ENCODE data around the gene PEX14.

DNA sequence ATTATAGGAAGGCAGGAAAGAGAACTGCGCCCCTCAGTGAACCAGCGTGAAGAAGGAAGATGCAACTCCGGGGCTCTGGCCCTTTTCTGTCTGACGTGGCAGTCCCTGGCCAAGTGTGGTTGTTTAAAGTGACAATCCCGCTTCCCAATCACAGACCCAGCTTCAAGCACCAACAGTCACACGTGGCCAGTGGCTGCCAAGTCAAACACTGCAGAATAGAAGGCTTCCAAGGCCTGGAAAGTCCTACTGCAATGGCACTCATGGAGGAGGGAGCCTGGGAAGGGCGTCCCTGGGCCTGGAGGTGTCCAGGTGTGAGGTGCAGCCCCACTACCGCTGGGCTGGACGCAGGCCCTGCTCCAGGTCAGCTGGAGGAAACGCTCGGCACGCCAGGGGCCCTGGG is 177.9 kb downstream of the PEX14 start:
- TF ChIP-seq SREBF2 (CRISPR knock-in tag; IDR thresholded peaks at IDR 0.05) = no peak
- TF ChIP-seq SIN3A (IDR thresholded peaks at IDR 0.05; ENCODE audit: borderline replicate concordance in 2 of 2, control insufficient read depth in 1 of 2, low read depth in 2 of 2, low read length in 2 of 2) = no peak
- TF ChIP-seq, protein P1, sequence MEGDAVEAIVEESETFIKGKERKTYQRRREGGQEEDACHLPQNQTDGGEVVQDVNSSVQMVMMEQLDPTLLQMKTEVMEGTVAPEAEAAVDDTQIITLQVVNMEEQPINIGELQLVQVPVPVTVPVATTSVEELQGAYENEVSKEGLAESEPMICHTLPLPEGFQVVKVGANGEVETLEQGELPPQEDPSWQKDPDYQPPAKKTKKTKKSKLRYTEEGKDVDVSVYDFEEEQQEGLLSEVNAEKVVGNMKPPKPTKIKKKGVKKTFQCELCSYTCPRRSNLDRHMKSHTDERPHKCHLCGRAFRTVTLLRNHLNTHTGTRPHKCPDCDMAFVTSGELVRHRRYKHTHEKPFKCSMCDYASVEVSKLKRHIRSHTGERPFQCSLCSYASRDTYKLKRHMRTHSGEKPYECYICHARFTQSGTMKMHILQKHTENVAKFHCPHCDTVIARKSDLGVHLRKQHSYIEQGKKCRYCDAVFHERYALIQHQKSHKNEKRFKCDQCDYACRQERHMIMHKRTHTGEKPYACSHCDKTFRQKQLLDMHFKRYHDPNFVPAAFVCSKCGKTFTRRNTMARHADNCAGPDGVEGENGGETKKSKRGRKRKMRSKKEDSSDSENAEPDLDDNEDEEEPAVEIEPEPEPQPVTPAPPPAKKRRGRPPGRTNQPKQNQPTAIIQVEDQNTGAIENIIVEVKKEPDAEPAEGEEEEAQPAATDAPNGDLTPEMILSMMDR (IDR thresholded peaks at IDR 0.05 in 2 of 3, conservative IDR thresholded peaks at IDR 0.05 in 1 of 3; ENCODE audit: insufficient read depth in 2 of 3, low read depth in 1 of 3, low read length in 3 of 3) = no peak
- TF ChIP-seq, protein P2, sequence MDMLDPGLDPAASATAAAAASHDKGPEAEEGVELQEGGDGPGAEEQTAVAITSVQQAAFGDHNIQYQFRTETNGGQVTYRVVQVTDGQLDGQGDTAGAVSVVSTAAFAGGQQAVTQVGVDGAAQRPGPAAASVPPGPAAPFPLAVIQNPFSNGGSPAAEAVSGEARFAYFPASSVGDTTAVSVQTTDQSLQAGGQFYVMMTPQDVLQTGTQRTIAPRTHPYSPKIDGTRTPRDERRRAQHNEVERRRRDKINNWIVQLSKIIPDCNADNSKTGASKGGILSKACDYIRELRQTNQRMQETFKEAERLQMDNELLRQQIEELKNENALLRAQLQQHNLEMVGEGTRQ (CRISPR knock-in tag; IDR thresholded peaks at IDR 0.05) = no peak
- TF ChIP-seq, protein P3, sequence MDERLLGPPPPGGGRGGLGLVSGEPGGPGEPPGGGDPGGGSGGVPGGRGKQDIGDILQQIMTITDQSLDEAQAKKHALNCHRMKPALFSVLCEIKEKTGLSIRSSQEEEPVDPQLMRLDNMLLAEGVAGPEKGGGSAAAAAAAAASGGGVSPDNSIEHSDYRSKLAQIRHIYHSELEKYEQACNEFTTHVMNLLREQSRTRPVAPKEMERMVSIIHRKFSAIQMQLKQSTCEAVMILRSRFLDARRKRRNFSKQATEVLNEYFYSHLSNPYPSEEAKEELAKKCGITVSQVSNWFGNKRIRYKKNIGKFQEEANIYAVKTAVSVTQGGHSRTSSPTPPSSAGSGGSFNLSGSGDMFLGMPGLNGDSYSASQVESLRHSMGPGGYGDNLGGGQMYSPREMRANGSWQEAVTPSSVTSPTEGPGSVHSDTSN (CRISPR knock-in tag; IDR thresholded peaks at IDR 0.05; ENCODE audit: low read depth) = no peak
- TF ChIP-seq, protein P3 (tag; conservative IDR thresholded peaks at IDR 0.05; ENCODE audit: low read depth) = no peak
- no peak for TF ChIP-seq POLR2AphosphoS5 (IDR thresholded peaks at IDR 0.05; ENCODE audit: control insufficient read depth, insufficient read depth, low read depth, low read length)
- no peak for TF ChIP-seq ZBTB7A (IDR thresholded peaks at IDR 0.05; ENCODE audit: borderline replicate concordance, control insufficient read depth, low read depth, low read length)
- TF ChIP-seq KAT7 (CRISPR knock-in tag; IDR thresholded peaks at IDR 0.05; ENCODE audit: borderline replicate concordance) = no peak
- TF ChIP-seq, protein P4, sequence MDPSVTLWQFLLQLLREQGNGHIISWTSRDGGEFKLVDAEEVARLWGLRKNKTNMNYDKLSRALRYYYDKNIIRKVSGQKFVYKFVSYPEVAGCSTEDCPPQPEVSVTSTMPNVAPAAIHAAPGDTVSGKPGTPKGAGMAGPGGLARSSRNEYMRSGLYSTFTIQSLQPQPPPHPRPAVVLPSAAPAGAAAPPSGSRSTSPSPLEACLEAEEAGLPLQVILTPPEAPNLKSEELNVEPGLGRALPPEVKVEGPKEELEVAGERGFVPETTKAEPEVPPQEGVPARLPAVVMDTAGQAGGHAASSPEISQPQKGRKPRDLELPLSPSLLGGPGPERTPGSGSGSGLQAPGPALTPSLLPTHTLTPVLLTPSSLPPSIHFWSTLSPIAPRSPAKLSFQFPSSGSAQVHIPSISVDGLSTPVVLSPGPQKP (CRISPR knock-in tag; IDR thresholded peaks at IDR 0.05) = no peak
- TF ChIP-seq, protein P5, sequence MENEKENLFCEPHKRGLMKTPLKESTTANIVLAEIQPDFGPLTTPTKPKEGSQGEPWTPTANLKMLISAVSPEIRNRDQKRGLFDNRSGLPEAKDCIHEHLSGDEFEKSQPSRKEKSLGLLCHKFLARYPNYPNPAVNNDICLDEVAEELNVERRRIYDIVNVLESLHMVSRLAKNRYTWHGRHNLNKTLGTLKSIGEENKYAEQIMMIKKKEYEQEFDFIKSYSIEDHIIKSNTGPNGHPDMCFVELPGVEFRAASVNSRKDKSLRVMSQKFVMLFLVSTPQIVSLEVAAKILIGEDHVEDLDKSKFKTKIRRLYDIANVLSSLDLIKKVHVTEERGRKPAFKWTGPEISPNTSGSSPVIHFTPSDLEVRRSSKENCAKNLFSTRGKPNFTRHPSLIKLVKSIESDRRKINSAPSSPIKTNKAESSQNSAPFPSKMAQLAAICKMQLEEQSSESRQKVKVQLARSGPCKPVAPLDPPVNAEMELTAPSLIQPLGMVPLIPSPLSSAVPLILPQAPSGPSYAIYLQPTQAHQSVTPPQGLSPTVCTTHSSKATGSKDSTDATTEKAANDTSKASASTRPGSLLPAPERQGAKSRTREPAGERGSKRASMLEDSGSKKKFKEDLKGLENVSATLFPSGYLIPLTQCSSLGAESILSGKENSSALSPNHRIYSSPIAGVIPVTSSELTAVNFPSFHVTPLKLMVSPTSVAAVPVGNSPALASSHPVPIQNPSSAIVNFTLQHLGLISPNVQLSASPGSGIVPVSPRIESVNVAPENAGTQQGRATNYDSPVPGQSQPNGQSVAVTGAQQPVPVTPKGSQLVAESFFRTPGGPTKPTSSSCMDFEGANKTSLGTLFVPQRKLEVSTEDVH (IDR thresholded peaks at IDR 0.05; ENCODE audit: low read depth, partially characterized antibody) = no peak
- no peak for TF ChIP-seq FOXK2 (conservative IDR thresholded peaks at IDR 0.05 in 1 of 2, IDR thresholded peaks at IDR 0.05 in 1 of 2; ENCODE audit: low read depth in 2 of 2)
- no peak for TF ChIP-seq PCBP1 (IDR thresholded peaks at IDR 0.05; ENCODE audit: low read depth, low read length, poor library complexity, severe bottlenecking)
- TF ChIP-seq ZFP36 (IDR thresholded peaks at IDR 0.05; ENCODE audit: low read depth, low read length, partially characterized antibody) = no peak
